GM19099 (cell line): Measurements from ENCODE around the gene ADRA1B.
A peak's percentile ranks its signal among the peaks of the same experiment; 100 is the strongest.

ENCODE experiments used
- POLR2A ChIP-seq: IDR thresholded peaks from 3 replicates; pipeline ENCODE4 v1.6.1; 2011; ENCODE audit warnings: low read depth; ENCODE audit not compliant: insufficient read length; ENCODE audit errors: extremely low read depth

Gene ADRA1B

DNA sequence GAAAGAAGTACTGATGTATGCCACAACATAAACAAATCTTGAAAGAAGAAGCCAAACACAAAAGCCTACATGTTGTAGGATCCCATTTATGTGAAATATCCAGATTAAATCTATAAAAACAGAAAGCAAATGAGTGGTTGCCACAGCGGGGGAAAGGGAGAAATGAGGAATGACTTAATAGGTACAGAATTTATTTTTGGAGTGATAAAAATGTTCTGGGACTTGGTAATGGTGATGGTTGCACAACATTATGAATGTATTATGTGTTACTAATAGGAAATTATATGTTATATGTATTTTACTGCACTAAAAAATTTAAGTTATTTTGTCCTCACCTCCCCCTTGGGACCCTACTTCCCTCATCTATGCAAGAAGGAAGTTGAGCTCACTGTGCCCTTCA, 76.3 kb downstream of the ADRA1B start:
- TF ChIP-seq POLR2A, result no peak

DNA sequence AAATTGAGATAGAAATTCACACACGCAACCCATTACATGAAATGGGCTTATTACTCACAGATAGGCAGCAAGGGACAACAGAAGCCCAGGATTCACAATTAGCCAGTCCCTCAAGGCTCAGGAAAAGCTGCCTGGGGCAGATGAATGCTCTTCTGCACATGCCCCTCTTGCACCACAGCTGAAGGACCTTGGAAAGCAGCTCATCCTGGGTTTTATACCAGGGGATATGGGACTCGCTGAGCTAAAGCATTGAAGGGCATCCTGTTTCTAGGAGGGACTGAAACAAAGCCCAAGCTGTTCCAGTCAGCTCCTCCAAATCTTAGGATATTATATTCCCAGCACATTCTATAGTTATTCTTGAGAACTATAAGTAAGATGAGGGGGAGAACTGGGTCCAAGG, 76.9 kb downstream of the ADRA1B start:
- TF ChIP-seq POLR2A, result no peak

DNA sequence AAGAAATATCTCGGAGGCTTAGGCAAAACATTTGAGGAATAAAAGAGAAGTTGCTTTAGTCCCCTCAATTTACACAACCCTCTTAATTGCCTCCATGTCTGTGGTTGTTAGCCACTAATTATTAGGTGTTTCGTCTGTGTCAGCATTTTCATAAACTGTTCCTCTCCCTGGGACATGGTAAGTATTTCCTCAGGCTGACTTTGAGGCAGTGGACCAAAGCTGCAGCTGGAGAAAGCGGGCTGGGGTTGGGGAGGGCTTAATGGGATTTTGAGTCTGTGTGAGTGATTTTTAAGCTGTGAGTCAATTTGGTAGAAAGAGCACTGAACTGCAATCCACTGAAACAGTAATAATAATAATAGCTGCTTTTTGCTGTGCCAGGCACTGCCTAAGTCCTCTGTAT, 79.6 kb downstream of the ADRA1B start:
- TF ChIP-seq POLR2A, result no peak

DNA sequence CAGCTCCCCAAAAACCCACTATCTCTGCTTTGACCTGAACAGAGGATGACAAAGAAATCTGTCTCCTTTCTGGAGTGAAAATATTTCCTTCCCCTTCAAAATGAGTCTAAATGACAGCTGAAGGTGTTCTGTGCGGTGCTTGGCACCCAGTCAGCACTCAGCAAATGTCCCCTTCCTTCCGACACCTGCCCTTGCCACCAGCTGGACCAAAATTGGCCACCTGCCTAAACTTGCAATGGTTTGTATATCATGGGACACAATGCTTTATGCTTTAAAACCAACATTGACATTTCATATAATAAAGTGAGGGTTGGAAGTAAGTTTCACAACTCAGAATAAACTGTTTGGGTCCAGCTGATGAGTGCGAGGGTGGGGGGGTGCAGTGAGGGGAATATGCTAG, 85.2 kb downstream of the ADRA1B start:
- TF ChIP-seq POLR2A, result no peak

DNA sequence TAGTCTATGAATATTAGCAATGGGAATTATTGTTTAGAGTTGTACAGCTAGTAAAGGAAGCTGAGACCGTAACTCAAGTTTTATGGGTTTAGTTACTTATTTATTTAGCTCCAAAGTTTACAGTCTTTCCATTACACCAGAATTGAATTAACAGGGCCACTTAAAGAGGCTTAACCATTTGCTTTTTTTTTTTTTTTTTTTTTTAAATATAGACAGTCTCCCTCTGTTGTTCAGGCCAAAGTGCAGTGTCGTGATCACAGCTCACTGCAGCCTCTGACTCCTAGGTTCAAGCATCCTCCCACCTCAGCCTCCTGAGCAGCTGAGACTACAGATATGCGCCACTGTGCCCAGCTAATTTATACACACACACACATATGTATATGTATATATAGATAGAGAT, 91.2 kb downstream of the ADRA1B start:
- TF ChIP-seq POLR2A, result no peak

DNA sequence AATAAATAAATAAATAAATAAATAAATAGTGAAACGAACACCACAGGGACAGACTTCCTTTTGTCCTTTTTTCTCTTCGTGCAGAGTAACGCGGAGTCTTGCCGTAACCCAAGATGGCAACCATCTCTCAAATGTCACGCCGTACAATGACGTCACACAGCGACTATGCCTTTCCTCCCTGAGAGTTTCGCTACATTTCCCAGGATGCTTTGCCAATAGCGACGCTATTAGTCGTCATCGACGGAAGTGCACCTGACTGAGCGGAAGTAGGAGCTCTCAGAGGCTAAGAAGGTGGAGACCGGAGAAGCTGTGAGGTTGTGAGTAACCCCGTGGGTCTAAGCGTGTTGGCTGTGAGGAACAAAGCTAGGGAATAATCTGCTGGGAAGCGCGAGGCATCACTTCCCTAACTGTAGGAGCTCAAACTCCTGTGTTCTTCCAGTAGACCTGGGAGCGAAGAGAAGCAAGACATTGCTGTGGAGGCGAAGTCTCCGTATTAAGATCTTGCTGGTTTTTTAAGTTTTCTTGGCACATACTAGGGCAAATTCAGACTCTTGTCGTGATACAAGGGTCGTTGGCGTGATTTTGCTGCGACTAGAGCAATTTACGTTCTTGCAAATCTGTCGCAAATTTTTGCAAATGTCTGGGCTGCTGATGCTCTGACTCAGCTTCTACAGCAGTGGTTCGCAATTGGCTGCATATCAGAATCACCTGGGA, 92.8 kb downstream of the ADRA1B start, which contains the start of gene TTC1:
Gene TTC1 (plus strand): TSS at position 263 of the 714 bp plus-strand sequence. CDS start 1,390 bp downstream, outside the sequence.
- peak; percentile 96 for TF ChIP-seq POLR2A

DNA sequence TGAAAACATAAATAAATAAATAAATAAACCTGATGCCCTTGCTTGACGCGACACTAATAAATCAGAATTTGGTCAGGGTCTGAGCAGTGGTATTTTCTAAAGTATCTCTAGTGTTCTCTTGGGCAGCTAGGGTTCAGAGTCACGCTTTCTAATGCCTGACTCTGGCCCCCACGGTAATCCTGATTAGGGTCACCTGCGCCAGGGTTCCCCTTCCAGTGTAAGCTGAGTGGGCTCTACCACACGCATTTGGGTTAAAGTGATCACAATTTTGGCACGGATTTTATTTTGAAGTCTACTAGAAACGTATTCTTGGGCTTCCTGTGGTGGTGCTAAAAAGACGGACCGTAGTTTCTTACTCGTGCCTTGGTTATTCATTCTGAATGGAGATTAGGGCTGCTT, 93.3 kb downstream of the ADRA1B start:
- no peak for TF ChIP-seq POLR2A

DNA sequence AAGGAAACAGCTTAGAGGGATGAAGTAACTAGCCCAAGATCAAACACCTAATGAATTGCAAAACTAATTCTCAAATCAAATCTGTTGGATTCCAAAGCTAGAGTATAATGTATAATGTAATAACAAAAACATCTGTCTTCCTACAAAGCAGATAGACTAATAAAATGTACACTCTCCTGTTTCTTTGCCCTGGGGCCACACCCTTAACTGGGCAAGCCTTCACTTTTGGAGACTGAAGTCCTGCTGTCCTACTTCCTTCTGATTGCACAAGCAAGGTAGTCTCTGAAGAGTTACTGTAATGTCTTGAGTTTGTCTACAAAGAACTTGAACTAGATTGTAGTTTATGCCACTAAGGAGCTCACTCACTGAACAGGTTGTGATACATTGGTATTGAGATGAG, 95.2 kb downstream of the ADRA1B start:
- TF ChIP-seq POLR2A, result no peak

DNA sequence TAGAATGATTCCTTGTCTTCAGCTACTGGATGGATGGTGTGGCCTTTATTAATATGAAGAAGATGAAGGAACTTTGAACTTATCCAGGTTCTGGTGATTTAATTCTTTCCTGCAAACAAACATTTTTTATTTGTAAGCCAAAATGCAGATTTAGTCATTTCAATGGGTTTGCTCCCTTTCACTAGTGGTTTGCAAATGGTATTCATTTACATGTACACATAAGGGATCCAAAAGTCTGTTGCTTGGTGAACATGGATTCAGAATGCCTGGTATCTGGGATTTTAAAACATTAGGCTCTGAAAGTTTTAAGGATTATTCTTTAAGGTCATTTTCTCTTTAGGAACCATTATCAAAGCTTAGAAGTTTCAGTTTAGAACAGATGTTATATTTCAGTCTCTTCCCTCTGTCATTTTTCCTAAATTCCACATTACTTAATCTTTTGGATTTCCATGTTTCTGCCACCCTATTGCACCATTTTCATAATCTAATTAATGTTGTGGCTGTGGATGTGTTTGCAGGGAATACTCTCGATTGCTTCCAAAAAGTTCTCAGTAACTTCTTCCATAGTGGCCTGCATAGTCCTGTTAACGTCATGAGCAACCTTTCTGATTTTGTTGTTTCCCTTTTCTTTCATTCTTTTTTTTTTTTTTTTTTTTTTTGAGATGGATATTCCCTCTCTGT, 102.8 kb downstream of the ADRA1B start:
- TF ChIP-seq POLR2A, result no peak

DNA sequence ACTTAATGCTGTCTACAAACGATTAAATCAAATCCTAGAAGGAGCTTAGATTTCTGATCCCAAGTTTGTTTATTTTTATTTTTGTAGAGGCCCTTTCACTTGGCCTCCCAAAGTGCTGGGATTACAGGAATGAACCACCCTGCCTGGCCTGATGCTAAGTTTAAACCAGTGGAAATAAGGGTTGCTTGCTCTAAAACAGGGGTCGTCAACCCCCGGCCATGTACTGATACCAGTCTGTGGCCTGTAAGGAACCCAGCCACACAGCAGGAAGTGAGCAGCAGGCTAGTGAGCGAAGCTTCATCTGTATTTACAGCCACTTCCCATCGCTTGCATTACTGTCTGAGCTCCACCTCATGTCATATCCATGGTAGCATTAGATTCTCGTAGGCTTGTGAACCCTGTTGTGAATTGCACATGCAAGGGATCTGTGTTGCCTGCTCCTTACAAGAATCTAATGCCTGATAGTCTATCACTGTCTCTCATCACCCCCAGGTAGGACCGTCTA, 104.0 kb downstream of the ADRA1B start:
- TF ChIP-seq POLR2A, result no peak

DNA sequence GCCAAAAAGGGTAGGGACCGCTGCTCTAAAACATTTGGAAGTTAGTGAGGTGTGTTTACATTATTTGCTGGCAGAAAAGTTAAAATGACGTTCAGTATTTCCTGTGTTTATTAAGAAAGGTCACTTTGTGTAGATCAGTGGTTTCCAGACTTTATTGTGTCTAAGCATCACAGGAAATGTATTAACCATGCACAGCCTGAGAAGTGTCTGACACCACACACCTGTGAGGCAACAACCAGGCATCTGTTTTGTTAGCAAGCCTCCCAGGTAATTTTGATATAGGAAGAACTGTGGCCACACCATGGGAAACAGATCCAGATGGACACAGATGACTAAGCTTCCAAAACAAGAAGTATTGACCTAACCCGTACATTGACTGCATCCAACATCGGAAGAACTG, 104.7 kb downstream of the ADRA1B start:
- TF ChIP-seq POLR2A, result no peak

DNA sequence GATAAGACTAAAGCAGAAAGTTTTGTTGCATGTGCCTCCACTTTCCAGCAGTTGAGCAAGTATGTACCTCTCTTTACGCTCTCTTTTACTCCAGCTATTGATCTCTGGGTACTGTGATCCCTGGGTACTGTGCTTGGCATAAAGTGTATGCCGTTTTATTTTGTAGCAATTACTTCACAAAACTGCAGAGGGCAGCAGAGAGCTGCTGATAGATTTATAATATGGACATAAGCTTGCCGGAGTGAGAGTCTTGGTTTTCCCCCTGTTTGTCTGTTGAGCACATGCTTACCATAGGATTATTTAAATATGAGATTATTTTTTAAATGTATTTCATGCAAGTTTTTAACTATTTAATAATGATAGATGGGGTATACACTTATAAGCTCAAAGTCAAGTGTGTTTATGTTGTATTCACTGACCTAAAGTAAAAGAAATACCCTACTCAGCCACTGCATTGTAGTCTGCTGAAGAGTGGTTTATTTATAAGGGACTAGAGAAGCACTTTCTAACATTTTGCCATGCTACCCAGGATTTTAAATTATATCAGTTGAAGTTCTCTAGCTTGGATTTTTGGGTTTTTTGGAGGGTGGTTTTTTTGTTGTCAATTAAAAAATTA, 105.7 kb downstream of the ADRA1B start:
- TF ChIP-seq POLR2A, result no peak
